HEK293T (cell line): ENCODE results near the gene FGG.

ENCODE experiments used
- CTCF ChIA-PET: fragments of 350-600 bp; formaldehyde crosslinking; extraction: SDS; loops from one replicate; lab custom pipeline; 2021; ENCODE audit warnings: antibody characterized with exemption, inconsistent platforms; lab: Yijun Ruan, JAX
- POLR2A ChIA-PET: fragments of 350-600 bp; formaldehyde crosslinking; extraction: SDS; loops from one replicate; lab custom pipeline; 2020; ENCODE audit warnings: antibody characterized with exemption, inconsistent platforms; lab: Yijun Ruan, JAX
- DNase-seq: peaks from one replicate; pipeline ENCODE4 v3.0.0; 2012; ENCODE audit warnings: mixed read lengths; ENCODE audit errors: extremely low spot score
- ARNT ChIP-seq: fragments of 450-650 bp; IDR thresholded peaks from 2 replicates; pipeline ENCODE4 v1.6.1; 2017; ENCODE audit warnings: mild to moderate bottlenecking
- BHLHE40 ChIP-seq: fragments of 450-650 bp; IDR thresholded peaks from 2 replicates; pipeline ENCODE4 v1.6.1; 2016; ENCODE audit warnings: mild to moderate bottlenecking, moderate library complexity, borderline replicate concordance
- CTBP1 ChIP-seq: fragments of 450-650 bp; IDR thresholded peaks from 2 replicates; pipeline ENCODE4 v1.6.1; 2016; ENCODE audit warnings: borderline replicate concordance
- ELF4 ChIP-seq: fragments of 450-650 bp; IDR thresholded peaks from 2 replicates; pipeline ENCODE4 v1.6.1; 2017; ENCODE audit warnings: antibody characterized with exemption
- FOXA1 ChIP-seq: fragments of 450-650 bp; IDR thresholded peaks from 2 replicates; pipeline ENCODE4 v1.6.1; 2016; ENCODE audit warnings: mild to moderate bottlenecking
- FOXK2 ChIP-seq: fragments of 450-650 bp; IDR thresholded peaks from 2 replicates; pipeline ENCODE4 v1.6.1; 2016; ENCODE audit warnings: mild to moderate bottlenecking
- FOXM1 ChIP-seq: fragments of 450-650 bp; IDR thresholded peaks from 2 replicates; pipeline ENCODE4 v1.6.1; 2017; ENCODE audit warnings: mild to moderate bottlenecking, borderline replicate concordance
- HDGF ChIP-seq: fragments of 450-650 bp; IDR thresholded peaks from 2 replicates; pipeline ENCODE4 v1.6.1; 2017; ENCODE audit warnings: antibody characterized with exemption, borderline replicate concordance
- L3MBTL2 ChIP-seq: fragments of 450-650 bp; conservative IDR thresholded peaks from 2 replicates; pipeline ENCODE4 v1.6.1; 2016; ENCODE audit warnings: mild to moderate bottlenecking
- LEF1 ChIP-seq: fragments of 450-650 bp; IDR thresholded peaks from 2 replicates; pipeline ENCODE4 v1.6.1; 2017; ENCODE audit warnings: mild to moderate bottlenecking, borderline replicate concordance
- NFRKB ChIP-seq: fragments of 450-650 bp; IDR thresholded peaks from 2 replicates; pipeline ENCODE4 v1.6.1; 2016; ENCODE audit warnings: mild to moderate bottlenecking, moderate library complexity
- PKNOX1 ChIP-seq: fragments of 450-650 bp; IDR thresholded peaks from 2 replicates; pipeline ENCODE4 v1.6.1; 2016
- SP1 ChIP-seq: fragments of 450-650 bp; IDR thresholded peaks from 2 replicates; pipeline ENCODE4 v1.6.1; 2017
- SUZ12 ChIP-seq: fragments of 450-650 bp; IDR thresholded peaks from 2 replicates; pipeline ENCODE4 v1.6.1; 2016; ENCODE audit warnings: mild to moderate bottlenecking
- TARDBP ChIP-seq: fragments of 450-650 bp; IDR thresholded peaks from 2 replicates; pipeline ENCODE4 v1.6.1; 2016
- ZNF384 ChIP-seq: fragments of 450-650 bp; IDR thresholded peaks from 2 replicates; pipeline ENCODE4 v1.6.1; 2016

Gene FGG

DNA sequence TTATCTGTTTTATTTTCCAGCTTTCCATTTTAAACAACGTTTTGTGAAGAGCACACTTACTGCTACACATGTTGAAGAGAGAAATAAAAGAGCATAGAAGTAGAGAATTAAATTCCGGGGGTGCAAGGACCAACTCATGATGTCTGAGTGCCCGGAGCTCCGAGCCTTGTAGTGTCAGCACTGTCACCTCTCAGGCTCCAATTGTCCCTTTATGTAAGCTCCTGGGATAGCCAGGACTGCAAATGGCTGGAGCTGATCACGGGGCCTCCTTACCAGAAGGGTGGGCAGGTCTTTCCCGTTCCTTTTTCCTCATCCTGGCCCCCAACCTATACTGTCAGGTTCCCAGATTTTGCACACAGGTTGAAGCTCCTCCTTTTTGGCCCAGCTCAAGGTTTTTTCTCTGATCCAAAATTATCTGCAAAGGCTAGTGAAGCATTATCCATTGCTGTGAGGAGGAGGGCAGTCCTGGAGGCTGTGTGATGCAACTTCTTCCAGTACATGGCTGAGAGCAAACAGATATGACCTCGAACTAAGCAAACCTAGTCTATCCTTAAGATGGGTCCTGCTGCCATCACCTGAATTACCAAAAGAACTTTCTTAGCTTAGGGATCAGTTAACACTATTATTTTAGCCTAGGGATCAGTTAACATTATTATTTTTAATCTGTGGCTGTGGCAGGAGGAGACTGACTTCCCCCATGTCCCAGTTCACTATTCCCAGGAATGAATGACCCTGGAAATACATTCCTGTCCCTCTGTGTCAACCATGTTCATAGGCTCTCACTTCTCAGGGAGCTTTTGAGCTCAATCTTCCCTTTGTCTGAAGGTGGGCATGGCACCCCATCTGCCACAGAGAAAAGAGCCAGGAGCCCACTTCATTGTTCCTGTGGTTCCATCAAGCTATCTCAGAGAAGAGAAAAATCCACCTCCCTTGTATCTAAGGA, at the start of gene FGG:
Gene FGG (minus strand): TSS at position 185 of the 943 bp plus-strand sequence. CDS start 47 bp downstream, at position 138.
- no peak for DNase-seq
- CTCF ChIA-PET: interaction anchor here (0.5 to 1.7 kb wide), 5 partner anchors 9 to 740 kb away, joined by 3 to 5 read pairs (median 3); no protein-coding TSS in a partner anchor
- TF ChIP-seq NFRKB: no peak
- no peak for TF ChIP-seq ARNT
- no peak for TF ChIP-seq PKNOX1
- no peak for TF ChIP-seq LEF1
- no peak for TF ChIP-seq SUZ12
- no peak for TF ChIP-seq FOXM1
- TF ChIP-seq TARDBP: no peak
- no peak for TF ChIP-seq BHLHE40
- TF ChIP-seq FOXK2: no peak
- no peak for TF ChIP-seq CTBP1
- TF ChIP-seq L3MBTL2: no peak
- TF ChIP-seq ELF4: no peak
- no peak for TF ChIP-seq ZNF384
- no peak for TF ChIP-seq HDGF
- TF ChIP-seq FOXA1: no peak
- TF ChIP-seq SP1: no peak
- POLR2A ChIA-PET: interaction anchor here (2.1 kb wide), 1 partner anchor 63 kb away, joined by 10 read pairs; the partner anchor contains the start of gene PLRG1

DNA sequence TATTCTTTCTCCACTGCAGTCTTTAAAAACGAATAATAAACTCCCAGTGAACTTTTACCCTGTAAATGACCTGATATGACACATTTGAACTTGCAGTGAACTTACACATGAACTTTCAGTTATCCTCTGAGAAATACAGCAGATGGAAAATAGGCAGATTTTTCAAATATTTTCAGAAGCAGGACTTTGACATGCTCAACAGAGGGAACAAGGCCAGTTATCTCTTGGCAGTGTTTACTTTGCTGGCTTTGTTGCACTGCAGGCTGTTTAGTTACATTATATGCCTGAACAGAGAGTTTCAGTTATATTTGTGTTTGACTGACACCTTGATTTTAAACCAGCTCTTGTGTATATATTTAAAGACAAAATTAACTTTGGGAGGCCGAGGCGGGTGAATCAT, 47.6 kb upstream of the FGG start:
- CTCF ChIA-PET: interaction anchor here (1.4 kb wide), 1 partner anchor 22 kb away, joined by 6 read pairs; no protein-coding TSS in a partner anchor
- no peak for TF ChIP-seq SUZ12
- TF ChIP-seq FOXK2: no peak
- TF ChIP-seq ZNF384: no peak
- TF ChIP-seq TARDBP: no peak
- no peak for DNase-seq
- POLR2A ChIA-PET: no interaction called here

DNA sequence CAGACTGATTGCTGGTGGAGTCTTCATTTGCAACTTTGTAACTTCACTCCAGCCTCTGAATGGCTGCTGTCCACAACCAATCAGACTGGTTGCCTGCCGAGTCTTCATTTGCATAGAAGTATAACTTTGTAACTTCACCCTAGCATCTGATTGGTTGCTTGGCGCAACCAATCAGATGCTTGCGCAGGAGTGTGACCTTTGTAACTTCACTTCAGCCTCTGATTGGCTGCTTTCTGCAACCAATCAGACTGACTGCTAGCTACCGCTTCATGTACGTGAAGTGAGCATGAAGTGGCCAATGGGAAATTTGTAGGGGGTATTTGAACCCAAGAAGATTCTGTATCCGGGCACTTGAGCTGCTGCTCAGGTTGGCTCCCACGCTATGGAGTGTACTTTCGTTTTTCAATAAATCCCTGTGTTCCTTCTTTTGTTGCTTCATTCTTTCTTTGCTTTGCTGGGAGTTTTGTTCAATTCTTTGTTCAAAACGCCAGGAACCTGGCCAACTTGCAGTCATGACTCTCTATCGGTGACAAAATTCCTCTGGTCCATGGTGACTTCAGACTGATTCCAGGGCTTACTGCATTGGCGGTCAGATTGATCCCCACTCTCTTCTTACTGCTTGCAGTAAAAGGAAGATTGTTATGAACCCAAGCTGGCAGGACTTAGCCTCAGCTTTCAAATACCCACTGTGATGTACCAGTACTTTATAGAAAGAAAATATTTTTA, 46.4 kb upstream of the FGG start:
- POLR2A ChIA-PET: no interaction called here
- no peak for DNase-seq
- no peak for TF ChIP-seq L3MBTL2
- TF ChIP-seq SP1: no peak
- TF ChIP-seq ELF4: no peak
- no peak for TF ChIP-seq NFRKB
- TF ChIP-seq CTBP1: no peak
- no peak for TF ChIP-seq ZNF384
- no peak for TF ChIP-seq FOXM1
- no peak for TF ChIP-seq FOXA1
- no peak for TF ChIP-seq HDGF
- no peak for TF ChIP-seq ARNT
- TF ChIP-seq LEF1: no peak
- TF ChIP-seq SUZ12: no peak
- no peak for TF ChIP-seq PKNOX1
- TF ChIP-seq TARDBP: no peak
- TF ChIP-seq BHLHE40: no peak
- TF ChIP-seq FOXK2: no peak
- CTCF ChIA-PET: interaction anchor here (1.4 kb wide), 1 partner anchor 21 kb away, joined by 6 read pairs; no protein-coding TSS in a partner anchor

DNA sequence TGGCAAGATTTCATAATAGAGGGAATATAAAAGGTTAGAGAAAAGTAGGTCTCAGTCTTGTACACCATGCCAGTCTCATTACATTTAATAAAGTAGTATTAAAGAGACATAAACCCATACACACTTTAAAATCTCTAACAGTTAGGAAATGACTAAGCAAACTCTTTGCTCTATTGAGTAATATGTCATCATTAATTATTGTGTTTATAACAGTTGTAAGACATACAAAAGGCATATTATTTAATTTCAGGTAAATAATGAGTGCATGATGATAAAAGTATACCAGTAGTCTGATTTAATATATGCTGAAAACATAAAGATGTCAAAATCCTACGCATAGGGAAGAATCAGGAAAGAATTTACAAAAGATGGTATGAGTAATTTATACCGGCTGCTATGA, 31.0 kb upstream of the FGG start:
- TF ChIP-seq TARDBP (no peak), PKNOX1 (no peak), ZNF384 (no peak), L3MBTL2 (no peak), FOXA1 (no peak), ELF4 (no peak), ARNT (no peak), SUZ12 (no peak), HDGF (no peak)
- POLR2A ChIA-PET: no interaction called here
- DNase-seq: no peak
- CTCF ChIA-PET: no interaction called here

GRCh38 chr4:154642373-154643009, 30.0 kb upstream of the FGG start:
- TF ChIP-seq SUZ12 (no peak), LEF1 (no peak), ELF4 (no peak), FOXM1 (no peak), L3MBTL2 (no peak), HDGF (no peak), PKNOX1 (no peak), SP1 (no peak), FOXA1 (no peak), TARDBP (no peak), NFRKB (no peak), CTBP1 (no peak), ARNT (no peak), BHLHE40 (no peak)
- DNase-seq: no peak
- ChIA-PET POLR2A (no interaction called here), CTCF (interaction anchor here (0.6 kb wide), 2 partner anchors 128 to 129 kb away, joined by 3 read pairs; no protein-coding TSS in a partner anchor)
